ES-I3 (cell line): ENCODE measurements around the gene SRRD.
"Not testable (repeated sequence)": the region's sequence is repeated elsewhere in the genome, so short reads cannot be mapped to it uniquely, and the experiment has no call there.

Experiments used
- H3K36me3 ChIP-seq: 2 replicates; pipeline ENCODE4 v1.6.1; 2013; ENCODE audit warnings: mild to moderate bottlenecking, low read length, control low read depth, moderate library complexity; ENCODE audit not compliant: insufficient read depth
- H3K4me1 ChIP-seq: 2 replicates; pipeline ENCODE4 v1.6.1; 2013; ENCODE audit warnings: mild to moderate bottlenecking, control low read depth, low read length; ENCODE audit not compliant: insufficient read depth
- H3K9ac ChIP-seq: 2 replicates; pipeline ENCODE4 v1.6.1; 2013; ENCODE audit warnings: low read depth, mild to moderate bottlenecking, low read length, moderate library complexity
- H3K9me3 ChIP-seq: 2 replicates; pipeline ENCODE4 v1.6.1; 2013; ENCODE audit warnings: mild to moderate bottlenecking, low read length, moderate library complexity; ENCODE audit not compliant: control insufficient read depth, insufficient read depth

The SRRD gene, protein sequence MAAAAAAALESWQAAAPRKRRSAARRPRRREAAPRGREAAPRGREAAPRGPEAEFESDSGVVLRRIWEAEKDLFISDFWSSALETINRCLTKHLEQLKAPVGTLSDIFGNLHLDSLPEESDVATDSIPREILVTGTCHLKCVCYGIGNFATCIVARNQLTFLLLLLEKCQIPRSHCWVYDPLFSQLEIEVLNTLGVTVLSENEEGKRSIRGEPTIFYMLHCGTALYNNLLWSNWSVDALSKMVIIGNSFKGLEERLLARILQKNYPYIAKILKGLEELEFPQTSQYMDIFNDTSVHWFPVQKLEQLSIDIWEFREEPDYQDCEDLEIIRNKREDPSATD

DNA sequence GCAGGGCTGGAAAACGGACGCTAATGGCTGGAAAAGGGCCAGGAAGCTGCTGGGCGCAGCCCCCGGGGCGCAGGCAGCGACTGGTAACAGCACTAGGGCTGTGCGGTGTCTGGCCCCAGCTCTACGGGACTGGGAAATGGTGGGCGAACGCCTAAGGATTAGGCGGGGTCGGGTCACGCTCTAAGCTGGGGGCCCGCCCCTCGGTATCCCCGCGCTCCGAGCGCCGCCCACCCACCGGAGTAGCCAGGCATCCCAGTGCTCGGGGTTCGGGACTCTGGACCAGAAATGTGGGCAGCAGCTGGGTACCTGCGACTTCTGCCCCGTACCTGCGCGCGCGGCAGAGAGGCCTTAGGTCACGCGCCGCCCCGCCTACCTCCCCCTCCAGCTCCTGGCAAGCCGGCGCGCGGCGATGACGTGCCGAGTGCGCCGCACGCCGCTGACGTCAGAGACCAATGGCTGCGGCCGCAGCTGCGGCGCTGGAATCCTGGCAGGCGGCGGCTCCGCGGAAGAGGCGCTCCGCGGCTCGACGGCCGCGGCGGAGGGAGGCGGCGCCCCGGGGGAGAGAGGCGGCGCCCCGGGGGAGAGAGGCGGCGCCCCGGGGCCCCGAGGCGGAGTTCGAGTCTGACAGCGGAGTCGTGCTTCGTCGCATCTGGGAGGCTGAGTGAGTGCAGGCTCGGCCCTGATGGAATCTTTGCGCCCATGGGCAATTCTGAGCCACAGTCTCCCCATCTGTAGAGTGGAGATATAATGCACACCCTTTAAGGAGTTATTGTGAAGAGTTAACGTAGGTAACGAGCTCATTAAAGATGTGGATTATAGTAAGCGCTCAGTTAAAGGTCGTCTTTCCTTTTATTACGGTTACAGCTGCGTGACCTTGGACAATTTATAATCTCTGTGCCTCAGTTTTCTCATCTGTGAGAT is at the start of gene SRRD, which contains the start of gene HPS4:
Gene SRRD, plus strand, starts transcription at position 439 of the 921 bp plus-strand sequence. Its CDS starts 14 bp downstream, at position 453.
Gene HPS4, minus strand, starts transcription at position 345 of the 921 bp plus-strand sequence. CDS start 2,021 bp downstream, outside the sequence.
- Histone ChIP-seq H3K9me3 (no peaks in the 10 kb centered on the region), H3K9ac (peak within 1 kb of the TSS; percentile 96), H3K4me1 (peaks cover 17% of the 10 kb centered on the region), H3K36me3 (peaks cover 19% of the 10 kb centered on the region)

DNA sequence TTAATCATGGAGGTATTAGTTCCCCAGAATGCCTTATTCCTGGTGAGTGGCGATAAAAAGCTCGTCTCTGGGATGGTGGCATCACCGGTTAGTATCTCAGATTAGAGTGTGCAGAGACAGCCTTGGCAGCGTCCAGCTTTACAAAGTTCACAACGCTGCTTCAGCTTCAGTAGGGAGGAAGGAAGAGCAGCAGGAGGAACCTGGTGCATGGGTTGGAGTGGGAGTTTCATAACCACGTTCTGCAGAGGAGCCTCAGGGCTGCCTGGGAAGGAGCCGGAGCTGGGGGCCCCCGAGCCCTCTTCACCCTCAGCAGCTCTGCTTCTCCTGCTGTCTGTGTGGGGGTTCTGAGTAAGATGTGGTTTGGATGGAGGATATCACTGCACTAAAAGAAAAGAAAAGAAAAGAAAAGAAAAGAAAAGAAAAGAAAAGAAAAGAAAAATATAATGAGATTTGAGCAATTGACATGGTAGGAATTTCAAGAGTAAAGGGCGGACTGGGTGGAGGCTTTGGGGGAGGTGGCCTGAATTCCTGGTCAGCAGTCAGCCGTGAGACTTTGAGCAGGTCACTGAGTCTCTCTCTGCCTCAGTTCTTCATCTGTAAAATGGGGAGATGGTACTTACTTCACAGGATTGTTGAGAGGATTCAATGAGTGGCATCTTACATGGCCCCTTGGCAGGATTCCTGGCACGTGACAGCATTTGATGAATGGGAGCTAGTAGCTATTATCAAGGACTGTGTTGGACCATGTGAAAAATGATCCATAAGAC is 48.2 kb upstream of the SRRD start:
- Histone ChIP-seq H3K9me3 (no peaks in the 10 kb centered on the region), H3K9ac (no peak overlapping the region), H3K36me3 (no peaks in the 10 kb centered on the region), H3K4me1 (peaks cover 12% of the 10 kb centered on the region)

DNA sequence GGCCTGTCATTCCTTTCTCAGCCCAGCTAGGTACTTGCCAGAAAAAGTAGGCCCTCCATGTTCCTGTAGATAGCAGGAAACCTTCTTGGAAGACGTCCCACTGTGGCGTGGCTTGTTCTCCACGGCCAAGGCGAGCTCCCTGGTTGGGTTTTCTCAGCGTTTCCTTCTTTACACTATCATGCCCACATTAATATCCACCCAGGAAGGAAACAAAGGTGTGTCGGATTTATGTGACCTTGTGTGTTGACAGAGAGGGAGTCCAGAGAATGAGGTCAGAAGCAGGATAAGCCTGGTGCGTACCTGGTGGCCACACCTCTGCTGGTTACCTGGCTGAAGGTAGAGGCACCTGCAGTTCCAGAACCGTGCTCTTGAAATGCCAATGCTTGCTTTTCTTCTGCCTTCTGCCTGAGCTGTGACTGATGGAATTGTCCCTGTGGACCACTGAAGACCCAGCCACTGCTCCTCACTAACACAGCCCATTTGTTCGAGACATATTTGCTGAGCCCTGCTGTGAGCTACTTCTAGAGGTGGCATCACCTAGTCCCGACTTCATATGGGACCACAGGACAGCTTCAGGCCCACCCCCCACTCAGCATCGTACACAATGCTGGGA is 46.7 kb upstream of the SRRD start:
- Histone ChIP-seq H3K4me1 (peaks cover under 1% of the 10 kb centered on the region; the same call in 1 of the 2 replicates), H3K9me3 (no peaks in the 10 kb centered on the region), H3K9ac (no peak overlapping the region), H3K36me3 (no peaks in the 10 kb centered on the region)

DNA sequence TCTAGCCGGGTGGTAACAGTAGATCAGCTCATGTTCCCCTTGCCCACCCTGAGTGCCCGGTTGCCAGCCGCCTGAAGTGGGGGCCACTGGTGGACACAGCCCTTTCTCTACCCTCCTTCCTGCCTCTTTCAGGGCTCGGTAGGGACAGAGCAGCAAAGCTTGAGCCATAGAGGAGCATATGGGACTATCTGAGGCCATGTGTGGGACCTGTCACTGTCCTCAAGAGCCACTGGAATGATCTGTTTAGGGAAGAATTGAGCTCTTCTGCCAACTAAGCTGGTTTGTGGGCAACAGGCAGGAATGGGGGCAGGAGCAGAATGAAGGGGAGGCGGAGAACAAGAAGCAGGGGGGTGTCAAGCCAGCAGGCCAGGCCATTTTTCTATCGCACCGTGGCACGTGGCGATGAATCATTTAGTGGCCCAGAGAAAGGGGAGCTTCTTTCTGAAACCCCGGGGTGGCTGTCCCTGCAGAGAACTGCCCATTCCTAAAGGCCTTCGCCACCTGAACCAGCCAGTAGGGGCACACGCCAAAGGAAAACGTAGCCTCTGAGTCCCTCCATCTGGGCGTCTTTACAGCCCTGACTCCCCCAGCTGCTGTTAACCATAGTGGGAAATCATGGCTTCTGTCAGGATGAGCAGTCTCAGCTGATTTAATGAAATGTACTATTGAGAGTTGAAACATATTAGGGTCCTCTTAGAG is 45.8 kb upstream of the SRRD start:
- Histone ChIP-seq H3K36me3 (no peaks in the 10 kb centered on the region), H3K9ac (no peak overlapping the region), H3K4me1 (peaks cover 7% of the 10 kb centered on the region; the same call in 1 of the 2 replicates), H3K9me3 (no peaks in the 10 kb centered on the region)

DNA sequence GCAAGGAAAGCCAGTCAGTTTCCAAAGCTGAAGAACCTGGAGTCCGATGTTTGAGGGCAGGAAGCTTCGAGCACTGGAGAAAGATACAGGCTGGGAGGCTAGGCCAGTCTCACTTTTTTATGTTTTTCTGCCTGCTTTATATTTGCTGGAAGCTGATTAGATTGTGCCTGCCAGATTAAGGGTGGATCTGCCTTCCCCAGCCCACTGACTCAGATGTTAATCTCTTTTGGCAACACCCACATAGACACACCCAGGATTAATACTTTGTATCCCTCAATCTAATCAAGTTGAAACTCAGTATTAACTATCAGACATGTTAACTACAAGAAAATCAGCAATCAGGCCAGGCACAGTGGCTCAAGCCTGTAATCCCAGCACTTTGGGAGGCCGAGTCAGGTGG is 44.9 kb upstream of the SRRD start:
- H3K9ac ChIP-seq, H3K36me3 ChIP-seq, H3K9me3 ChIP-seq, H3K4me1 ChIP-seq: not testable (repeated sequence)

DNA sequence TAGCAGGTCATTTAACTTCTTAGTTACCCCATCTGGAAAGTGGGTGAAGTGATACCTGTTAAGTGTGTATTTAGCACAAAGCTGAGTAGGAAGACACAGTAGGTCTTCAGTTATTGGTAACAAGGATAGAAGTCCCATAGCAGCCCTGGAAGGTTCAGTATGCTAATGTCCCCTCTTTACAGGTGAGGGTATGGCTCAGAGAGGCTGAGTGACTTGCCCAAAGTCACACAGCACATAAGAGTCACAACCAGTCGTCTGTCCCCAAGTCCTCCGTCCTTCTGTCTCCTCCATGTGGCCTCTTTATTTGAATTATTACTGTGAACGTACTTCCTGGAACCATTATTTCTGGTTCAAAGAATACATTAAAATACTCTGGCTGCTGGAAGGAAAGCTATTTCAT is 44.1 kb upstream of the SRRD start:
- no peaks in the 10 kb centered on the region for H3K36me3 ChIP-seq
- H3K9me3 ChIP-seq = no peaks in the 10 kb centered on the region
- peaks cover 7% of the 10 kb centered on the region; the same call in 1 of the 2 replicates for H3K4me1 ChIP-seq
- H3K9ac ChIP-seq = no peak overlapping the region

DNA sequence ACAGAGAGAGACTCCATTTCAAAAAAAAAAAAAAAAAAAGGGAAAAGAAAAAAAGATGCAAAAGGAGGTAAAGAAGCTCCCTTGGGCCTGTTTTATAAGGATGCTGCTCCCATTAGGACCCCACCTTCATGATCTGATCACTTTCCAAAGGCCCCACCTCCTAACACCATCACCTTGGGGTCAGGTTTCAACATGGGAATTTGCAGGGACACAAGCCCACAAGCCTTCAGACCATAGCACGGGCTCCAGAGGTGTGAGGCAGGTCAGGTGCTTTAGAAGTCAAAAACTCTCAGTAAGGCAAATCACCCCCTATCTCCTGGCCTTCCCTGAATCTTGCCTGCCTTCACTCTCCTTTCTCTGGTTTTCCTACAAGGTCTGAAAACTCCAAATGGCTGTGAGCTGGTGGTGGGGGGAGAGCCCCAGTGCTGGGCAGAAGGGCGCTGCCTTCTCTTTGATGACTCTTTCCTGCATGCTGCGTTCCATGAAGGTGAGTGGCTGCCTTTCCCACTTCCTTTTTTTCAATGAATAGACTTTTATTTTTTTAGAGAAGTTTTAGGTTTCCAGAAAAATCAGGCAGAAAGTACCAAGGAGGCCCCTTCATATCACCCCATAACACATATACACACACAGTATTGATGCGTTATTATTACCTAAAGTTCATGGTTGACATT is 41.5 kb upstream of the SRRD start:
- H3K4me1 ChIP-seq = peaks cover 7% of the 10 kb centered on the region; the same call in 1 of the 2 replicates
- no peaks in the 10 kb centered on the region for H3K9me3 ChIP-seq
- H3K36me3 ChIP-seq = no peaks in the 10 kb centered on the region; the same call in 1 of the 2 replicates
- no peak overlapping the region; the same call in 1 of the 2 replicates for H3K9ac ChIP-seq

DNA sequence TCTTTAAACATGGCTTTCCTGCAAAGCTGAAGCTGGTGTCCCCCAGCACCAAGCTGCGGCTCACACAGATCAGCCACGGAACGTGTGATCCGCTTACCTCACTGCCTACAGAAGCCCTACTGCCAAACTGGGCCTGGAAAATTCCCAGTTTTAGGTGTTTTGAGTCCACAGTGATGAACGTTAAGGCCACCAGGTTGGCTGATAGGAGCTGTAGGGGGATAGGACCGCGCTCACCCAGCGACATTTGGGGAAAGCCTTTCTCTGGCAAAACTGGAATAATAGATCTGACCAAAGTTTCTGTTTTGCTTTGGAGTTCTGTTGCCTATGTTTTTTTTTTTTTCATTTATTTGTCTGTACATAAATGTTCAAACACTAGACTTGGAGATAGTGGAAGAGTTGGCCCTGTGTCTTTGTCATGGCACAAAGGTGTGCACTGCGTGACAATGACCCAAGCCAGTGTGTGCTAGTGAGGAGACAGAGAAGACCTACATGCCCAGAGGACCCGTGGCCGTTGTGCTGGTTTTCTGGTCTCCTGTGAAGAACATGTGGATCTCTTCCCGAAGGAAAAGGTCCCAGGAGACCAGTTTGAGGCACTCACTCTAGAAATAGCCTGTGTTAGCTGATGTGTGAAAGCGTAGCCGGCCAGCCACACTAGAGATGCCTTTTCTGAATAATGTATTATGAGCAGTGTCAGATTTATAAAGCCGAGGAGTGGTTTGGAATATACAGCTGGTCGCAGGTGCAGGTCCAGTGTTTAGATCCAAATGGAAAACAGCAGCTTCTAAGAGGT is 39.6 kb upstream of the SRRD start:
- H3K9me3 ChIP-seq = no peaks in the 10 kb centered on the region
- no peak overlapping the region for H3K9ac ChIP-seq
- H3K4me1 ChIP-seq = peaks cover 7% of the 10 kb centered on the region; the same call in 1 of the 2 replicates
- no peaks in the 10 kb centered on the region; the same call in 1 of the 2 replicates for H3K36me3 ChIP-seq

DNA sequence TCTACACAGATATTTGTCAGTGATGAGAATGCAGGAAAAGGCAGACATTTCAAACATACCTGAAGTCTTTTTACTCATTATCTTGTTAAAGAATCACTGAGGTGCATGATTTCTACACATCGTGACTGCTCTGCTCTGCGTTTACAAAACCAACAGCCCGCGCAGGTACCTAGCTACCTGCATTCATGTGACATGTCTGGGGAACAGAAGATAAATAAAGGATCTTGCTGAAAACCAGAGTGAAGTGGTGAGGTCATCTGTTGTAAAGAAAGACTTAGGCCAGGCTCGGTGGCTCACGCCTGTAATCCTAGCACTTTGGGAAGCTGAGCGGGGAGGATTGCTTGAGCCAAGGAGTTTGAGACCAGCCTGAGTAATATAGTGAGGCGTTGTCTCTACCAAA is 38.9 kb upstream of the SRRD start:
- no peaks in the 10 kb centered on the region; the same call in 1 of the 2 replicates for H3K36me3 ChIP-seq
- H3K9ac ChIP-seq = no peak overlapping the region
- H3K4me1 ChIP-seq = peaks cover 7% of the 10 kb centered on the region; the same call in 1 of the 2 replicates
- no peaks in the 10 kb centered on the region for H3K9me3 ChIP-seq

DNA sequence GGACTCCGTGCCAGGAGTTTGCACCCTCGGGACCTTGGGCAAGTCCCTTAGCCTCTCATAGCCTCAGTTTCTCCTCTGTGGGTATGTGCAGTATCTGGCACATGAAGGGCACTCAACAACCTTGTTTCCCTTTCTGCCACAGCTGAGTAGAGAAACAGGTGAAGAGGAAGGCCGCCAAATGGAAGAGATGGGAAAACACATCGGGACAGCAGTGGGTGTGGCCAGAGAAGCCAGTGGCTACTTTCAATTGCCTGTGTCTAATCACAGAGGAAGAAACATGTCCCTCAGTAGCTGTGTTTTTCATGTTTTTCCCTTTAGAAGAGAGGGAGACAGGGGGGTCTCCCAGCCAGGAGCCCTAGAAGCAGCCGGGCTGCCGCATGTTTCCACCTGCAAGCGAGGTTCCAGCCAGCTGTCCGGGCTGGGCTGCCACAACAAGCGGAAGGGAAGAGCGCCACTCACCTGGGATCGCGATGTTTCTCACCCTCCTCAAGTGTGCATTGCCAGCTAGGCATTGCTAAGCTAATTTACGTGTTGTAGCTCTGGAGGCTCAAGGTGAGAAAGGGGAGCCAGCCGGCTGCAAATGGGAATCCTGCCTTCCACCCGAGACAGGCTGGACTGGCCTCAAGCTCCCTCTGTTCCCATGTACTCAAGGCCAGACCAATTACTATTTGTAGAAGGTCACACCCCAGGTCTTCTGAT is 38.0 kb upstream of the SRRD start:
- no peaks in the 10 kb centered on the region; the same call in 1 of the 2 replicates for H3K36me3 ChIP-seq
- H3K9me3 ChIP-seq = no peaks in the 10 kb centered on the region
- peaks cover 7% of the 10 kb centered on the region; the same call in 1 of the 2 replicates for H3K4me1 ChIP-seq
- no peak overlapping the region for H3K9ac ChIP-seq

DNA sequence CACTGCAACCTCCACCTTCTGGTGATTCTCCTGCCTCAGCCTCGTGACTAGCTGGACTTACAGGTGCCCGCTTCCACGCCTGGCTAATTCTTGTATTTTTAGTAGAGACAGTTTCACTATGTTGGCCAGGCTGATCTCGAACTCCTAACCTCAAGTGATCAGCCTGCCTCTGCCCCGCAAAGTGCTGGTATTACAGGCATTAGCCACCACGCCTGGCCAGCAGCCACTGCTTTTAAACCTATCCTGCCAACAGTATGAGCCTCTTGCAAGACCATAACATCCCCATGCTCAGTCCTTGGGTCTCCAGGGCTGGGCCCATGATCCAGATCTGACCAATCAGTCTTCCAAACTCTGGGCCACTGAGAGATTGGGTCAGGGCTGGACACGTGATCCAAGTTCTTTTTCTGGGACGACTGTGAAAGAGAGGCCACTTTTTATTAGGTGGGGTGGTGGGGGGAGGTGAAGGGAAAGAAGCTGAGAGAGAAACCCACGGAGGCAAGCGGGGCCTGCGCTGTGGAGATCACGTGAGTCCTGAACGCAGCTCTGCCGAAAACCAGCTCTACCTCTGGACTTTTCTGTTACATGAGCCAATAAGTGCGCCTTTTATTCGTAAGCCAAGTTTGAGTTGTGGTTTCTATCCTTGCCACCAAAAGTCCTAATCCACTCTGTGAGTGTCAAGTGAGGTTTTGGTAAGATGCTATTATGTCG is 36.7 kb upstream of the SRRD start:
- Histone ChIP-seq H3K9me3 (no peaks in the 10 kb centered on the region), H3K4me1 (peaks cover 6% of the 10 kb centered on the region; the same call in 1 of the 2 replicates), H3K36me3 (no peaks in the 10 kb centered on the region; the same call in 1 of the 2 replicates), H3K9ac (no peak overlapping the region)
